Stimulated activated CD4-positive, alpha-beta T cell treated with anti-CD3 and anti-CD28 coated beads, TNF-alpha, amount 100 ng/mL, for 1 hour (primary cell): Measurements from ENCODE around the gene GOLGA6L4.
"Not testable (repeated sequence)": the region's sequence is repeated elsewhere in the genome, so short reads cannot be mapped to it uniquely, and the experiment has no call there.

Experiments used
- DNase-seq, 3 donors: peaks; one replicate each; pipeline ENCODE4 v3.0.0-alpha.2; 2020; ENCODE audit warnings: low read depth in 3 of 3, low spot score in 1 of 3

The GOLGA6L4 gene

GRCh38 chr15:84235573-84235972 is at the start of gene GOLGA6L4:
Gene GOLGA6L4, plus strand, starts transcription at chr15:84235773. Its CDS starts 62 bp downstream, at chr15:84235835.
- not testable (repeated sequence) for DNase-seq

- DNase-seq, result not testable (repeated sequence)
Measured at GRCh38 chr15:84192982-84193381, 42.6 kb upstream of the GOLGA6L4 start.

GRCh38 chr15:84195603-84196002 is 40.0 kb upstream of the GOLGA6L4 start:
- not testable (repeated sequence) for DNase-seq

- DNase-seq, result not testable (repeated sequence)
Measured at GRCh38 chr15:84196530-84197188, 38.9 kb upstream of the GOLGA6L4 start.

GRCh38 chr15:84199865-84200264 is 35.7 kb upstream of the GOLGA6L4 start:
- DNase-seq, result not testable (repeated sequence)

- DNase-seq, result peak in 1 of 3 donors; percentile 0
Measured at GRCh38 chr15:84246441-84246840, 10.9 kb downstream of the GOLGA6L4 start.
